KG1 (cell line): ENCODE measurements around the gene MAT1A.
"Not testable (repeated sequence)": the region's sequence is repeated elsewhere in the genome, so short reads cannot be mapped to it uniquely, and the experiment has no call there.

ENCODE experiments used
- DNase-seq: peaks from one replicate; lab custom pipeline; 2025; lab: John Stamatoyannopoulos, UW

MAT1A gene

GRCh38 chr10:80223031-80223419 is 66.4 kb downstream of the MAT1A start:
- DNase-seq = not testable (repeated sequence)
